MCF 10A (cell line): ENCODE results near the gene PFKP. TPM values are rescaled to one million over a fixed set of nuclear protein-coding genes. Genes with fewer than 3 reads are reported as not detected.

ENCODE experiments used
- BruUV-seq: library from RNA; stranded (reverse); fragments of 400-500 nt; replicated peaks from 2 replicates; lab custom pipeline; 2021; lab: Mats Ljungman, UMichigan
- CTCF ChIA-PET: fragments of 300-600 bp; sonication (Branson Sonifier 250); formaldehyde crosslinking; extraction: SDS; loops from one replicate; lab custom pipeline; 2021; ENCODE audit warnings: antibody characterized with exemption, inconsistent platforms; lab: Yijun Ruan, JAX
- POLR2A ChIA-PET: fragments of 300-600, 350-650 bp; sonication (Branson Sonifier 250); formaldehyde crosslinking; extraction: SDS; loops from one replicate; lab custom pipeline; 2020; ENCODE audit warnings: antibody characterized with exemption, inconsistent platforms; lab: Yijun Ruan, JAX
- DNase-seq: peaks from one replicate; pipeline ENCODE4 v3.0.0-alpha.2; 2018; ENCODE audit not compliant: unreplicated experiment
- H3K27ac Mint-ChIP-seq: one replicate; pipeline ENCODE4 v1.8.0; 2022; ENCODE audit warnings: mild to moderate bottlenecking, low read depth, mixed read lengths; ENCODE audit not compliant: unreplicated experiment
- H3K27me3 Mint-ChIP-seq: one replicate; pipeline ENCODE4 v1.8.0; 2022; ENCODE audit warnings: mixed read lengths; ENCODE audit not compliant: insufficient read depth, unreplicated experiment
- H3K36me3 Mint-ChIP-seq: one replicate; pipeline ENCODE4 v1.8.0; 2022; ENCODE audit warnings: mild to moderate bottlenecking, moderate library complexity, mixed read lengths; ENCODE audit not compliant: insufficient read depth, unreplicated experiment
- H3K4me1 Mint-ChIP-seq: one replicate; pipeline ENCODE4 v1.8.0; 2022; ENCODE audit warnings: mixed read lengths; ENCODE audit not compliant: insufficient read depth, unreplicated experiment
- H3K4me3 Mint-ChIP-seq: one replicate; pipeline ENCODE4 v1.8.0; 2022; ENCODE audit warnings: mild to moderate bottlenecking, moderate library complexity, mixed read lengths; ENCODE audit not compliant: unreplicated experiment
- H3K9me3 Mint-ChIP-seq: one replicate; pipeline ENCODE4 v1.8.0; 2022; ENCODE audit warnings: mixed read lengths; ENCODE audit not compliant: unreplicated experiment
- intact Hi-C: fragments of 100-400 bp; cut with micrococcal nuclease; formaldehyde crosslinking; loops from 2 replicates; pipeline ENCODE4 v1.14.1; 2022
- total RNA-seq: library from RNA; stranded (reverse); gene quantifications from 2 replicates; pipeline ENCODE4 v1.2.3, GENCODE V29; 2022
- TF ChIP-seq, protein P1 (sequence below): fragments of 200-600 bp; IDR thresholded peaks from one replicate; pipeline ENCODE4 v1.8.0; 2022; ENCODE audit warnings: antibody characterized with exemption, mild to moderate bottlenecking; ENCODE audit not compliant: unreplicated experiment

The PFKP gene
- total RNA-seq, 1 experiment from 2014 or later = 186 TPM

DNA sequence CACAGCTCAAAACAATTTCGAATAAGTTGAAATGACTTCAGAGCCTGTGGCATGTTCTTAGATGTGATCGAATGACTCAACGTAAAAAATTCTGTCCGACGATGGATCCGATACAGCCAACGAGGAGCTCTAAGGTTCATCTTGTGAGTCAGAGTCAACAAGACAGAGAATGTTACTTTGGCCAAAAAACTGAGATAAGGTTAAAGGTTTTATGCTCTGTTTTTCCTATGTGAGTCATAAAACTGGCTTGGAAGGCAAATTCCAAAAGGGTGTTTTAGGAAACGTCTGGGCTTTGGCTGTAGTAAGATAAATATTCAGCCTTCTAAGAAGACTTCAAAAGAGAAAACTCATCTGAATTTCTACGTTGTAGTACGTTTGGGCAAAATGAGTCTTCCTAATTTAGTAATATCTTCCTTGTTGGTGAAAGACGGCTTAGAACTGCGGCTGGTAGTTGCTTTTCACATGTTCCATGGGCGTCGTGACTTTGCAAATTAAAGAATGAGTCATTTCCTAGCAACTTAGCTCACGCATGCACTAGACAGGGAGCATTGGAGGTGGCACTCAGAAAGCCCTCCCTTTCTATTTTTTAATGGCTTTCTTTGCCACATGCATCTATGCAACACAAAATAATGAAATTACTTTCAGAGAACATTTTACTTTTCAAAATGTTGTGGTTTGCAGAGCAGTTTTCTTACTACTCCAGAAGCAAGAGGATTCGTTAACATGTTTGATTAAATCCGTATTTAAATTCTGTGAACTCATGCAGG is 28.2 kb downstream of the PFKP start:
- H3K4me1 Mint-ChIP-seq = peaks cover 52% of the 10 kb centered on the region

GRCh38 chr10:3096149-3096548 is 28.8 kb downstream of the PFKP start:
- no peaks in the 10 kb centered on the region for H3K9me3 Mint-ChIP-seq
- DNase-seq = peak; percentile 42
- peaks cover 25% of the 10 kb centered on the region for H3K36me3 Mint-ChIP-seq
- ChIA-PET POLR2A (interaction anchor here (1.1 to 3.4 kb wide), 13 partner anchors 11 to 687 kb away, joined by 4 to 104 read pairs (median 9); partner anchors contain the start of gene PITRM1), CTCF (interaction anchor here (1.0 kb wide), 1 partner anchor 33 kb away, joined by 3 read pairs; no protein-coding TSS in a partner anchor)
- H3K27me3 Mint-ChIP-seq = no peaks in the 10 kb centered on the region
- TF ChIP-seq, protein P1, sequence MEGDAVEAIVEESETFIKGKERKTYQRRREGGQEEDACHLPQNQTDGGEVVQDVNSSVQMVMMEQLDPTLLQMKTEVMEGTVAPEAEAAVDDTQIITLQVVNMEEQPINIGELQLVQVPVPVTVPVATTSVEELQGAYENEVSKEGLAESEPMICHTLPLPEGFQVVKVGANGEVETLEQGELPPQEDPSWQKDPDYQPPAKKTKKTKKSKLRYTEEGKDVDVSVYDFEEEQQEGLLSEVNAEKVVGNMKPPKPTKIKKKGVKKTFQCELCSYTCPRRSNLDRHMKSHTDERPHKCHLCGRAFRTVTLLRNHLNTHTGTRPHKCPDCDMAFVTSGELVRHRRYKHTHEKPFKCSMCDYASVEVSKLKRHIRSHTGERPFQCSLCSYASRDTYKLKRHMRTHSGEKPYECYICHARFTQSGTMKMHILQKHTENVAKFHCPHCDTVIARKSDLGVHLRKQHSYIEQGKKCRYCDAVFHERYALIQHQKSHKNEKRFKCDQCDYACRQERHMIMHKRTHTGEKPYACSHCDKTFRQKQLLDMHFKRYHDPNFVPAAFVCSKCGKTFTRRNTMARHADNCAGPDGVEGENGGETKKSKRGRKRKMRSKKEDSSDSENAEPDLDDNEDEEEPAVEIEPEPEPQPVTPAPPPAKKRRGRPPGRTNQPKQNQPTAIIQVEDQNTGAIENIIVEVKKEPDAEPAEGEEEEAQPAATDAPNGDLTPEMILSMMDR = no peak
- H3K27ac Mint-ChIP-seq = peak overlapping the region; percentile 93
- H3K4me1 Mint-ChIP-seq = peaks cover 46% of the 10 kb centered on the region
- intact Hi-C loops = no loop called here
- BruUV-seq = no TSS peak
- peak overlapping the region; percentile 56 for H3K4me3 Mint-ChIP-seq

More for the DNA sequence above, 28.2 kb downstream of the PFKP start:
- ChIA-PET CTCF (interaction anchor here (1.0 to 1.8 kb wide), 2 partner anchors 25 to 34 kb away, joined by 3 to 7 read pairs; no protein-coding TSS in a partner anchor), POLR2A (interaction anchor here (0.6 to 3.4 kb wide), 15 partner anchors 12 to 1582 kb away, joined by 3 to 104 read pairs (median 8); partner anchors contain the start of gene PITRM1)
- H3K36me3 Mint-ChIP-seq = peaks cover 20% of the 10 kb centered on the region
- no peaks in the 10 kb centered on the region for H3K9me3 Mint-ChIP-seq
- H3K27me3 Mint-ChIP-seq = no peaks in the 10 kb centered on the region
- peak overlapping the region; percentile 56 for H3K4me3 Mint-ChIP-seq
- TF ChIP-seq, protein P1 = no peak
- BruUV-seq = TSS peak; percentile 37
- intact Hi-C loops = loop anchor here (2.0 kb wide), 1 partner anchor 77 kb away; the partner anchor contains the start of gene PITRM1
- peak; percentile 97 for DNase-seq
- H3K27ac Mint-ChIP-seq = peak overlapping the region; percentile 93

- Mint-ChIP-seq H3K27me3 (no peaks in the 10 kb centered on the region), H3K27ac (peak overlapping the region; percentile 35), H3K36me3 (peaks cover 28% of the 10 kb centered on the region), H3K4me1 (peaks cover 36% of the 10 kb centered on the region), H3K9me3 (no peaks in the 10 kb centered on the region), H3K4me3 (no peak overlapping the region)
- intact Hi-C loops = no loop called here
- DNase-seq = no peak
- ChIA-PET POLR2A (interaction anchor here (1.7 to 3.4 kb wide), 2 partner anchors 10 to 26 kb away, joined by 5 to 104 read pairs; no protein-coding TSS in a partner anchor), CTCF (interaction anchor here (0.7 kb wide), 1 partner anchor 15 kb away, joined by 4 read pairs; no protein-coding TSS in a partner anchor)
- TF ChIP-seq, protein P1 = no peak
- no TSS peak for BruUV-seq
Measured at GRCh38 chr10:3097160-3097559, 29.8 kb downstream of the PFKP start.

- CTCF ChIA-PET = interaction anchor here (0.6 kb wide), 1 partner anchor 37 kb away, joined by 5 read pairs; no protein-coding TSS in a partner anchor
- DNase-seq = no peak
- no peaks in the 10 kb centered on the region for H3K9me3 Mint-ChIP-seq
- H3K4me3 Mint-ChIP-seq = no peak overlapping the region
- intact Hi-C loops = no loop called here
- POLR2A ChIA-PET = interaction anchor here (0.6 to 3.2 kb wide), 8 partner anchors 8 to 74 kb away, joined by 3 to 38 read pairs (median 6); partner anchors contain the start of gene PITRM1
- no peaks in the 10 kb centered on the region for H3K27me3 Mint-ChIP-seq
- BruUV-seq = no TSS peak
- peak overlapping the region; percentile 13 for H3K27ac Mint-ChIP-seq
- peaks cover 40% of the 10 kb centered on the region for H3K36me3 Mint-ChIP-seq
- TF ChIP-seq, protein P1 = no peak
- peaks cover 33% of the 10 kb centered on the region for H3K4me1 Mint-ChIP-seq
Measured at GRCh38 chr10:3098689-3099088, 31.3 kb downstream of the PFKP start.
